Measurements from ENCODE around the gene MFAP2. TPM values are rescaled to one million over a fixed set of nuclear protein-coding genes. Genes with fewer than 3 reads are reported as not detected.

The MFAP2 gene
- total RNA-seq, 1 experiment from 2014 or later: 0.58 TPM

- Mint-ChIP-seq H3K9me3 (ENCODE audit: unreplicated experiment) (no peaks in the 10 kb centered on the region), H3K27me3 (ENCODE audit: insufficient read depth, unreplicated experiment) (no peaks in the 10 kb centered on the region), H3K4me3 (ENCODE audit: unreplicated experiment) (no peak overlapping the region), H3K4me1 (ENCODE audit: insufficient read depth, unreplicated experiment) (peaks cover 11% of the 10 kb centered on the region), H3K27ac (ENCODE audit: low read depth, unreplicated experiment) (no peak overlapping the region), H3K36me3 (ENCODE audit: insufficient read depth, unreplicated experiment) (peaks cover 46% of the 10 kb centered on the region)
- intact Hi-C loops (cut with micrococcal nuclease): no loop called here
- ChIA-PET POLR2A (interaction anchor here (1.0 kb wide), 1 partner anchor 113 kb away, joined by 3 read pairs; no protein-coding TSS in a partner anchor), CTCF (interaction anchor here (0.7 kb wide), 1 partner anchor 29 kb away, joined by 5 read pairs; no protein-coding TSS in a partner anchor)
- no peak for DNase-seq (ENCODE audit: unreplicated experiment)
- BruUV-seq (replicated peaks): no TSS peak
- TF ChIP-seq CTCF (IDR thresholded peaks at IDR 0.05; ENCODE audit: unreplicated experiment): no peak
These were observed 37.0 kb upstream of the MFAP2 start for GRCh38 chr1:17017435-17017834.

GRCh38 chr1:17016317-17016661, 35.9 kb upstream of the MFAP2 start:
- intact Hi-C loops (cut with micrococcal nuclease): no loop called here
- no peak overlapping the region for H3K27ac Mint-ChIP-seq (ENCODE audit: low read depth, unreplicated experiment)
- CTCF ChIA-PET: no interaction called here
- TSS peak; percentile 20 for BruUV-seq (replicated peaks)
- no peak overlapping the region for H3K4me3 Mint-ChIP-seq (ENCODE audit: unreplicated experiment)
- POLR2A ChIA-PET: interaction anchor here (1.6 kb wide), 1 partner anchor 13 kb away, joined by 5 read pairs; no protein-coding TSS in a partner anchor
- no peaks in the 10 kb centered on the region for H3K9me3 Mint-ChIP-seq (ENCODE audit: unreplicated experiment)
- TF ChIP-seq CTCF (IDR thresholded peaks at IDR 0.05; ENCODE audit: unreplicated experiment): no peak
- DNase-seq (ENCODE audit: unreplicated experiment): peak; percentile 55
- H3K27me3 Mint-ChIP-seq (ENCODE audit: insufficient read depth, unreplicated experiment): no peaks in the 10 kb centered on the region
- peaks cover 35% of the 10 kb centered on the region for H3K36me3 Mint-ChIP-seq (ENCODE audit: insufficient read depth, unreplicated experiment)
- H3K4me1 Mint-ChIP-seq (ENCODE audit: insufficient read depth, unreplicated experiment): peaks cover 18% of the 10 kb centered on the region

- ChIA-PET POLR2A (interaction anchor here (0.6 to 1.6 kb wide), 2 partner anchors 11 to 93 kb away, joined by 3 to 5 read pairs; partner anchors contain the start of gene CROCC), CTCF (no interaction called here)
- BruUV-seq (replicated peaks): no TSS peak
- Mint-ChIP-seq H3K36me3 (ENCODE audit: insufficient read depth, unreplicated experiment) (peaks cover 22% of the 10 kb centered on the region), H3K4me3 (ENCODE audit: unreplicated experiment) (no peak overlapping the region), H3K27me3 (ENCODE audit: insufficient read depth, unreplicated experiment) (no peaks in the 10 kb centered on the region), H3K9me3 (ENCODE audit: unreplicated experiment) (no peaks in the 10 kb centered on the region), H3K27ac (ENCODE audit: low read depth, unreplicated experiment) (no peak overlapping the region), H3K4me1 (ENCODE audit: insufficient read depth, unreplicated experiment) (peaks cover 18% of the 10 kb centered on the region)
- no peak for TF ChIP-seq CTCF (IDR thresholded peaks at IDR 0.05; ENCODE audit: unreplicated experiment)
- intact Hi-C loops (cut with micrococcal nuclease): loop anchor here (5.0 kb wide), 1 partner anchor 32 kb away; no protein-coding TSS in a partner anchor
- DNase-seq (ENCODE audit: unreplicated experiment): no peak
These were observed 34.5 kb upstream of the MFAP2 start for GRCh38 chr1:17014671-17015567.

GRCh38 chr1:17013491-17014320, 33.3 kb upstream of the MFAP2 start:
- no peaks in the 10 kb centered on the region for H3K27me3 Mint-ChIP-seq (ENCODE audit: insufficient read depth, unreplicated experiment)
- H3K4me3 Mint-ChIP-seq (ENCODE audit: unreplicated experiment): no peak overlapping the region
- peaks cover 18% of the 10 kb centered on the region for H3K4me1 Mint-ChIP-seq (ENCODE audit: insufficient read depth, unreplicated experiment)
- H3K27ac Mint-ChIP-seq (ENCODE audit: low read depth, unreplicated experiment): no peak overlapping the region
- DNase-seq (ENCODE audit: unreplicated experiment): no peak
- CTCF ChIA-PET: no interaction called here
- BruUV-seq (replicated peaks): no TSS peak
- no peak for TF ChIP-seq CTCF (IDR thresholded peaks at IDR 0.05; ENCODE audit: unreplicated experiment)
- POLR2A ChIA-PET: interaction anchor here (0.6 to 2.0 kb wide), 5 partner anchors 9 to 92 kb away, joined by 3 to 13 read pairs (median 6); partner anchors contain the start of gene CROCC
- no peaks in the 10 kb centered on the region for H3K9me3 Mint-ChIP-seq (ENCODE audit: unreplicated experiment)
- peaks cover 10% of the 10 kb centered on the region for H3K36me3 Mint-ChIP-seq (ENCODE audit: insufficient read depth, unreplicated experiment)
- intact Hi-C loops (cut with micrococcal nuclease): loop anchor here (5.0 kb wide), 1 partner anchor 34 kb away; no protein-coding TSS in a partner anchor

Measured in MCF 10A (cell line).